Smooth muscle cell (in vitro differentiated cells): ENCODE results near the gene DYNC1H1. TPM values are rescaled to one million over a fixed set of nuclear protein-coding genes. Genes with fewer than 3 reads are reported as not detected.

ENCODE experiments used
- DNase-seq: peaks from one replicate; lab custom pipeline; 2025; ENCODE audit not compliant: unreplicated experiment; lab: John Stamatoyannopoulos, UW
- H2AFZ ChIP-seq: fragments of 200-600 bp; sonication (generic); 2 replicates; pipeline ENCODE4 v1.6.0; 2016; ENCODE audit warnings: antibody characterized with exemption, low read depth, mild to moderate bottlenecking
- H3F3A ChIP-seq: fragments of 200-600 bp; sonication (generic); 2 replicates; pipeline ENCODE4 v1.6.0; 2017; ENCODE audit warnings: antibody characterized with exemption, low read depth
- H3K27ac ChIP-seq: fragments of 200-600 bp; sonication (generic); 2 replicates; pipeline ENCODE4 v1.5.1; 2016; ENCODE audit warnings: low read depth, mild to moderate bottlenecking
- H3K27me3 ChIP-seq: fragments of 200-600 bp; sonication (generic); 2 replicates; pipeline ENCODE4 v1.6.1; 2016; ENCODE audit warnings: low read depth, mild to moderate bottlenecking
- H3K36me3 ChIP-seq: fragments of 200-600 bp; sonication (generic); 2 replicates; pipeline ENCODE4 v1.5.1; 2016; ENCODE audit warnings: low read depth
- H3K4me1 ChIP-seq: fragments of 200-600 bp; sonication (generic); 2 replicates; pipeline ENCODE4 v1.5.1; 2016; ENCODE audit warnings: low read depth
- H3K4me2 ChIP-seq: fragments of 200-600 bp; sonication (generic); 2 replicates; pipeline ENCODE4 v1.6.0; 2016; ENCODE audit warnings: mild to moderate bottlenecking
- H3K4me3 ChIP-seq: fragments of 200-600 bp; sonication (generic); 2 replicates; pipeline ENCODE4 v1.5.1; 2016; ENCODE audit warnings: mild to moderate bottlenecking
- H3K79me2 ChIP-seq: fragments of 200-600 bp; sonication (generic); 2 replicates; pipeline ENCODE4 v1.6.0; 2016; ENCODE audit warnings: low read depth, mild to moderate bottlenecking
- H3K9ac ChIP-seq: fragments of 200-600 bp; sonication (generic); 2 replicates; pipeline ENCODE4 v1.6.0; 2016; ENCODE audit warnings: low read depth
- H3K9me3 ChIP-seq: fragments of 200-600 bp; sonication (generic); replicated peaks from 2 replicates; pipeline ENCODE4 v1.5.1; 2016; ENCODE audit warnings: low read depth
- H4K20me1 ChIP-seq: fragments of 200-600 bp; sonication (generic); 2 replicates; pipeline ENCODE4 v1.6.0; 2016; ENCODE audit warnings: low read depth
- CTCF ChIP-seq: fragments of 200-600 bp; sonication (generic); IDR thresholded peaks from 2 replicates; pipeline ENCODE4 v1.5.1; 2017; ENCODE audit warnings: borderline replicate concordance, mild to moderate bottlenecking, antibody characterized with exemption; ENCODE audit not compliant: insufficient read depth, poor library complexity, severe bottlenecking
- WGBS: methylation state at CpG from one replicate; pipeline ENCODE4 v1.1.7; 2016; ENCODE audit warnings: low lambda C conversion rate; 5-methylcytosine and 5-hydroxymethylcytosine counted together
- polyA plus RNA-seq: library from polyadenylated mRNA; unstranded; fragments of >200 nt; fragmentation: Nextera tagmentation; extraction: Ambion mirVana; gene quantifications from 2 replicates; pipeline ENCODE4 v1.2.1, GENCODE V29; 2016
- total RNA-seq: library from RNA; depleted of rRNA; stranded (reverse); fragments of >200 nt; gene quantifications from 2 replicates; pipeline ENCODE4 v1.2.3, GENCODE V29; 2014

DYNC1H1 gene
- total and polyA plus RNA-seq, 2 experiments from 2014 or later = 137 to 399 TPM

DNA sequence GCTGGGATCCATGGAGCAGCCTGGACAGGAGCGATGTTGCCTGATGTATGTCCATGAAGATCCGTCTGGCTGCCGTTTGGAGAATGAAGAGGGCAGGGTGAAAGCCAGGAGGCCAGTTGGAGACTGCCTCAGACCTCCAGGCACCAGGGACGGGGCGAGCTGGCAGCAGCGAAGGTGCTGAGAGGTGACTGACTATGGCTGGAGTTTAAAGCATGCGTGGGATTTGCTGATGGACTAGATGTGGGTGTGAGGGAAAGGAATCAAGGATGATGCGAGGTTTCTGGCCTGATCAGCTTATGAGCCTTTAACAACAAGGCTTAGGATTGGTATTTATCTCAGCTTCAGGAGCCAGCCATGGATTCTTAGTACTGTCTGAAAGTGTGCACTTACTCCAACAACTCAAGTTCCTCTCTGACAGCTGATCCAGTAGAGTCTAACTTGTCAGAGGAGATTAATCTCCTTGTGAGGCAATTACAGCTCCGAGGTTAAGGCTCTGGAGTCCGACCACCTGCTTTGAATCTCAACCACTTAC lies 49.4 kb downstream of the DYNC1H1 start:
- TF ChIP-seq CTCF = no peak
- Histone ChIP-seq H3K27ac (no peak overlapping the region), H3K79me2 (no peaks in the 10 kb centered on the region), H3K4me1 (no peaks in the 10 kb centered on the region), H3K9ac (no peak overlapping the region), H3K4me3 (no peak overlapping the region), H3K9me3 (no peaks in the 10 kb centered on the region), H3F3A (no peaks in the 10 kb centered on the region), H3K36me3 (peaks cover 62% of the 10 kb centered on the region), H4K20me1 (peaks cover 13% of the 10 kb centered on the region), H2AFZ (no peak overlapping the region), H3K27me3 (no peaks in the 10 kb centered on the region), H3K4me2 (no peak overlapping the region)
- 96% methylated on average over 10 of the region's 10 CpGs for WGBS
- no peak for DNase-seq

DNA sequence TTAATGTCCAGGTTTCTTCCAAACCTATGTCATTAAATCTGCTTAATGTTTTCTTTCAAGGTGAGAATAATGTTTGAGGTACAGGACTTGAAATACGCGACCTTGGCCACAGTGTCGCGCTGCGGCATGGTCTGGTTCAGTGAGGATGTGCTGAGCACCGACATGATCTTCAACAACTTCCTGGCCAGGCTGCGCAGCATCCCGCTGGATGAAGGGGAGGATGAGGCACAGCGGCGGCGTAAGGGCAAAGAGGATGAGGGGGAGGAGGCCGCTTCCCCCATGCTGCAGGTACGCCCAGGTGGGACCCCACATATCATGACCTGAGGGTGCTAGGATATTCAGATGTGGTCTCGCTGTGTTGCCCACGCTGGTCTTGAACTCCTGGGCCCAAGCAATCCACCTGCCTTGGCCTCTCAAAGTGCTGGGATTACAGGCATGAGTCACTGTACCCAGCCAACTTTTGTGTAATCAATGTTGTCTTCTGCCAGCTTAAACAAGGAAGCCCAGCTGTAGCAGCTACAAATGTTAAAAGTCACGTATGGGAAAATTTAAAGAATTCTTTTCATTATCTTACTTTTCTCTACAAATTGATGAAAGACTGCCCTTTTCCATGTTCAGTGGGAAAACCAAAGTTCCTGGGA lies 50.8 kb downstream of the DYNC1H1 start:
- H3K4me2 ChIP-seq = no peak overlapping the region
- no peak overlapping the region for H3K9ac ChIP-seq
- 98% methylated on average over 16 of the region's 16 CpGs for WGBS
- peaks cover 50% of the 10 kb centered on the region for H3K36me3 ChIP-seq
- H3K27ac ChIP-seq = no peak overlapping the region
- H4K20me1 ChIP-seq = peaks cover 14% of the 10 kb centered on the region
- H3K9me3 ChIP-seq = no peaks in the 10 kb centered on the region
- no peak for DNase-seq
- no peak overlapping the region for H3K4me3 ChIP-seq
- no peak overlapping the region for H2AFZ ChIP-seq
- no peaks in the 10 kb centered on the region for H3F3A ChIP-seq
- no peak for TF ChIP-seq CTCF
- H3K79me2 ChIP-seq = no peaks in the 10 kb centered on the region
- no peaks in the 10 kb centered on the region for H3K4me1 ChIP-seq
- no peaks in the 10 kb centered on the region for H3K27me3 ChIP-seq

- H4K20me1 ChIP-seq = peaks cover 18% of the 10 kb centered on the region
- no peak overlapping the region for H3K4me2 ChIP-seq
- peaks cover 48% of the 10 kb centered on the region for H3K36me3 ChIP-seq
- no peaks in the 10 kb centered on the region for H3K27me3 ChIP-seq
- no peak for TF ChIP-seq CTCF
- 97% methylated on average over 19 of the region's 19 CpGs for WGBS
- H2AFZ ChIP-seq = no peak overlapping the region
- H3K27ac ChIP-seq = no peak overlapping the region
- H3K9ac ChIP-seq = no peak overlapping the region
- no peak for DNase-seq
- H3K79me2 ChIP-seq = no peaks in the 10 kb centered on the region
- no peaks in the 10 kb centered on the region for H3F3A ChIP-seq
- no peaks in the 10 kb centered on the region for H3K4me1 ChIP-seq
- no peaks in the 10 kb centered on the region for H3K9me3 ChIP-seq
- H3K4me3 ChIP-seq = no peak overlapping the region
Observed at GRCh38 chr14:102015771-102016170, 51.4 kb downstream of the DYNC1H1 start.
